Left lung (tissue), 14 donors: ENCODE results near the gene PANX3. TPM values are rescaled to one million over a fixed set of nuclear protein-coding genes. Genes with fewer than 3 reads are reported as not detected.

Experiments used
- ATAC-seq: fragments of 200-7000 bp; cut with Tn5 transposase; one replicate; pipeline ENCODE4 v1.9.1; 2020; ENCODE audit warnings: moderate library complexity
- DNase-seq, 4 donors: peaks; one replicate each; pipeline ENCODE4 v3.0.0-alpha.2; 2013 to 2020
- H3K27ac ChIP-seq, 2 donors: fragments of 200-600 bp; sonication (generic) in 1 of 2; one replicate each; pipeline versions ENCODE4 v1.5.0 to v1.8.0; 2020 to 2021
- H3K27me3 ChIP-seq, 2 donors: fragments of 200-600 bp; sonication (generic) in 1 of 2; one replicate each; pipeline versions ENCODE4 v1.5.0 to v1.8.0; 2020 to 2021
- H3K36me3 ChIP-seq, 2 donors: fragments of 200-600 bp; sonication (generic) in 1 of 2; one replicate each; pipeline versions ENCODE4 v1.5.0 to v1.8.0; 2020 to 2021
- H3K4me1 ChIP-seq, 2 donors: fragments of 200-600 bp; one replicate each; pipeline ENCODE4 v1.8.0; 2021
- H3K4me3 ChIP-seq, 2 donors: fragments of 200-600 bp; sonication (generic) in 1 of 2; one replicate each; pipeline versions ENCODE4 v1.5.0 to v1.8.0; 2020 to 2021; ENCODE audit warnings: mild to moderate bottlenecking in 1 of 2
- H3K9me3 ChIP-seq, 2 donors: fragments of 200-600 bp; sonication (generic) in 1 of 2; one replicate each; pipeline versions ENCODE4 v1.5.0 to v1.8.0; 2020 to 2021
- intact Hi-C, 2 donors: fragments of 100-400 bp; cut with DNase I; formaldehyde crosslinking; loops; one replicate each; pipeline versions ENCODE4 v1.11.2 to v1.14.2; 2022
- long read RNA-seq, 12 donors: library from polyadenylated mRNA in 2 of 12; unstranded in 2 of 12; transcript quantifications; one replicate each; pipeline ENCODE4 v2.0.0 and lab custom pipeline, GENCODE V29; 2019 to 2026
- polyA plus RNA-seq, 6 donors: library from polyadenylated mRNA; unstranded; fragments of 120-200 nt; gene quantifications; one replicate each; pipeline ENCODE4 v1.2.1, GENCODE V29; 2013; ENCODE audit not compliant: insufficient read length in 6 of 6
- total RNA-seq, 2 donors: library from RNA; stranded (reverse); fragmentation: NEBNext Ultra II Directional; extraction: Animal tissue kit (Norgen Biotek cat#: 25700); gene quantifications; one replicate each; pipeline ENCODE4 v1.2.1, GENCODE V29; 2021
- TF ChIP-seq, protein P1 (sequence below), 2 donors: fragments of 200-600 bp; sonication (generic) in 1 of 2; IDR thresholded peaks; one replicate each; pipeline versions ENCODE4 v1.5.0 to v1.8.0; 2021; ENCODE audit warnings: antibody characterized with exemption in 2 of 2
- donor health status: DM: no; HTN: yes; CAD: no.
- donor health status: DM: no; HTN: no; CAD: no.

Gene PANX3
- total RNA-seq, result not detected
- not detected for polyA plus RNA-seq
- long read RNA-seq, donor 1, result 0 reads
- long read RNA-seq, donor 2, result 0 reads
- long read RNA-seq, donor 3, result 0 reads
- long read RNA-seq, donor 4, result 0 reads
- long read RNA-seq, donor 5, result 0 reads
- long read RNA-seq, donor 6, result 0 reads
- long read RNA-seq, donor 7, result 0 reads
- long read RNA-seq, donor 8, result 0 reads
- long read RNA-seq, donor 9, result 0 reads
- long read RNA-seq, donor 10, result 0 reads
- long read RNA-seq, donor 11, result 0 reads
- long read RNA-seq, donor 12, result 0 reads

DNA sequence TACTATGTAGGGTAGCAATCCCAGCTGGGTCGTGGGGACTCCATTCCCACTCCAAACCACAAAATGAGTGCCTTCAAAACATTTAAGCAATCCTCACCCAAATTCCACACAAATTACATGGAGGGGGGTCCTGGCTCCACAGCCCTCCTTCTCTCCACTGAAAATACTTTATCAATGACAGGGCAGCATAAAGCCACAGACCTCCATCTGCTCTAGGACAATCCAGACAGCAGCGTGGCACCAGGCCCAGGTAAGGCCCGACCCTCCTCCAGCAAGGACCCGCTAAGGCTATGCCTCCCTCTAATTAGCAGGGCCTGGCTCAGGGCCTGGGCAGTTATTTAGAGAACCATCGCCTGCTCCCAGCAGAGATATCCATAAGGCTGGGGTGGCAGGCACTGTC, at the start of gene PANX3:
Gene PANX3, plus strand, starts transcription at position 365 of the 400 bp plus-strand sequence. CDS start 129 bp downstream, outside the sequence.
- H3K4me1 ChIP-seq, result no peaks in the 10 kb centered on the region
- no peak within 1 kb of the TSS for H3K27ac ChIP-seq
- H3K27me3 ChIP-seq, result peaks cover 0 to 12% of the 10 kb centered on the region in 2 donors
- DNase-seq (no peak), ATAC-seq (no peak)
- no peaks in the 10 kb centered on the region for H3K36me3 ChIP-seq
- H3K9me3 ChIP-seq, result no peaks in the 10 kb centered on the region
- TF ChIP-seq, protein P1, sequence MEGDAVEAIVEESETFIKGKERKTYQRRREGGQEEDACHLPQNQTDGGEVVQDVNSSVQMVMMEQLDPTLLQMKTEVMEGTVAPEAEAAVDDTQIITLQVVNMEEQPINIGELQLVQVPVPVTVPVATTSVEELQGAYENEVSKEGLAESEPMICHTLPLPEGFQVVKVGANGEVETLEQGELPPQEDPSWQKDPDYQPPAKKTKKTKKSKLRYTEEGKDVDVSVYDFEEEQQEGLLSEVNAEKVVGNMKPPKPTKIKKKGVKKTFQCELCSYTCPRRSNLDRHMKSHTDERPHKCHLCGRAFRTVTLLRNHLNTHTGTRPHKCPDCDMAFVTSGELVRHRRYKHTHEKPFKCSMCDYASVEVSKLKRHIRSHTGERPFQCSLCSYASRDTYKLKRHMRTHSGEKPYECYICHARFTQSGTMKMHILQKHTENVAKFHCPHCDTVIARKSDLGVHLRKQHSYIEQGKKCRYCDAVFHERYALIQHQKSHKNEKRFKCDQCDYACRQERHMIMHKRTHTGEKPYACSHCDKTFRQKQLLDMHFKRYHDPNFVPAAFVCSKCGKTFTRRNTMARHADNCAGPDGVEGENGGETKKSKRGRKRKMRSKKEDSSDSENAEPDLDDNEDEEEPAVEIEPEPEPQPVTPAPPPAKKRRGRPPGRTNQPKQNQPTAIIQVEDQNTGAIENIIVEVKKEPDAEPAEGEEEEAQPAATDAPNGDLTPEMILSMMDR (IDR thresholded peaks at IDR 0.05), result no peak
- intact Hi-C loops, result no loop called here
- H3K4me3 ChIP-seq, result no peak within 1 kb of the TSS

GRCh38 chr11:124569697-124570096, 41.5 kb upstream of the PANX3 start, which contains the start of gene OR8A1:
Gene OR8A1, plus strand, starts transcription at chr11:124569997. Its CDS starts 123 bp downstream, at chr11:124570120.
- DNase-seq (no peak), ATAC-seq (no peak)
- H3K4me1 ChIP-seq, result no peaks in the 10 kb centered on the region
- H3K27me3 ChIP-seq, result no peaks in the 10 kb centered on the region
- TF ChIP-seq, protein P1 (IDR thresholded peaks at IDR 0.05), result no peak
- H3K9me3 ChIP-seq, result peaks cover 0 to 3% of the 10 kb centered on the region in 2 donors
- no peaks in the 10 kb centered on the region for H3K36me3 ChIP-seq
- H3K4me3 ChIP-seq, result no peak within 1 kb of the TSS
- intact Hi-C loops, result no loop called here
- no peak within 1 kb of the TSS for H3K27ac ChIP-seq

DNA sequence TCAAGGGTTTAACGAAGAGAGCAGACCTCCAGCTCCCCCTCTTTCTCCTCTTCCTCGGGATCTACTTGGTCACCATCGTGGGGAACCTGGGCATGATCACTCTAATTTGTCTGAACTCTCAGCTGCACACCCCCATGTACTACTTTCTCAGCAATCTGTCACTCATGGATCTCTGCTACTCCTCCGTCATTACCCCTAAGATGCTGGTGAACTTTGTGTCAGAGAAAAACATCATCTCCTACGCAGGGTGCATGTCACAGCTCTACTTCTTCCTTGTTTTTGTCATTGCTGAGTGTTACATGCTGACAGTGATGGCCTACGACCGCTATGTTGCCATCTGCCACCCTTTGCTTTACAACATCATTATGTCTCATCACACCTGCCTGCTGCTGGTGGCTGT, 41.1 kb upstream of the PANX3 start:
- ATAC-seq, result no peak
- intact Hi-C loops, result no loop called here
- TF ChIP-seq, protein P1 (IDR thresholded peaks at IDR 0.05), result no peak

GRCh38 chr11:124577716-124578427, 33.4 kb upstream of the PANX3 start:
- H3K4me1 ChIP-seq, result no peaks in the 10 kb centered on the region
- H3K27me3 ChIP-seq, result no peaks in the 10 kb centered on the region
- H3K4me3 ChIP-seq, result no peak overlapping the region
- ATAC-seq (no peak), DNase-seq (no peak)
- H3K9me3 ChIP-seq, result peaks cover 0 to 3% of the 10 kb centered on the region in 2 donors
- TF ChIP-seq, protein P1 (IDR thresholded peaks at IDR 0.05), result no peak
- intact Hi-C loops, result no loop called here
- H3K36me3 ChIP-seq, result no peaks in the 10 kb centered on the region
- H3K27ac ChIP-seq, result no peak overlapping the region

More for the DNA sequence above, 41.1 kb upstream of the PANX3 start:
- DNase-seq, result peak in 1 of 4 donors; percentile 26
- H3K27me3 ChIP-seq, result no peaks in the 10 kb centered on the region
- peaks cover 0 to 3% of the 10 kb centered on the region in 2 donors for H3K9me3 ChIP-seq
- no peaks in the 10 kb centered on the region for H3K4me1 ChIP-seq
- H3K27ac ChIP-seq, result no peak overlapping the region
- no peak overlapping the region for H3K4me3 ChIP-seq
- no peaks in the 10 kb centered on the region for H3K36me3 ChIP-seq

DNA sequence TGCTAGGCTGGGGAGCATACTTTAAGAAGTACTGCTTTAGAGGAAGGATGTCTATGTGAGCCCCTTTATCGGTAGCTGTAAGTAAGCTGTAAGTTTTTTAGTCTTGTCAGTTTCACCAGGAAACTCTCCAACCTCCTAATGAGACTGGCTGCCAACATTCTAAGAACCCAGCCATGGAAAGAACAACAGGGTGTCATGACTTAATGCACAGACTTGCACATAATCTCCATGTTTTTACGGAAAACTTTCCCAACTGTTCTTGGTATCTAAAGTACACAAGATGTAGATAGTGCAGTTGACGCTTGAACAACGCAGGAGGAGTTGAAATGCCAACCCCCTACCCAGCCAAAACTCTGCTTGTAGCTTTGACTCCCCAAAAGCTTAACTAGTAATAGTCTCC, 32.5 kb upstream of the PANX3 start:
- TF ChIP-seq, protein P1 (IDR thresholded peaks at IDR 0.05), result no peak
- no peak for DNase-seq
- no peaks in the 10 kb centered on the region for H3K36me3 ChIP-seq
- H3K4me3 ChIP-seq, result no peak overlapping the region
- no peak for ATAC-seq
- no peaks in the 10 kb centered on the region for H3K27me3 ChIP-seq
- no peak overlapping the region for H3K27ac ChIP-seq
- no peaks in the 10 kb centered on the region for H3K4me1 ChIP-seq
- intact Hi-C loops, result no loop called here
- peaks cover 0 to 3% of the 10 kb centered on the region in 2 donors for H3K9me3 ChIP-seq
